ENCODE data around the gene BEST3. TPM values are rescaled to one million over a fixed set of nuclear protein-coding genes. Genes with fewer than 3 reads are reported as not detected.
A peak's percentile ranks its signal among the peaks of the same experiment; 100 is the strongest.

BEST3 gene
- total and polyA plus RNA-seq, 2 experiments from 2014 or later = not detected

DNA sequence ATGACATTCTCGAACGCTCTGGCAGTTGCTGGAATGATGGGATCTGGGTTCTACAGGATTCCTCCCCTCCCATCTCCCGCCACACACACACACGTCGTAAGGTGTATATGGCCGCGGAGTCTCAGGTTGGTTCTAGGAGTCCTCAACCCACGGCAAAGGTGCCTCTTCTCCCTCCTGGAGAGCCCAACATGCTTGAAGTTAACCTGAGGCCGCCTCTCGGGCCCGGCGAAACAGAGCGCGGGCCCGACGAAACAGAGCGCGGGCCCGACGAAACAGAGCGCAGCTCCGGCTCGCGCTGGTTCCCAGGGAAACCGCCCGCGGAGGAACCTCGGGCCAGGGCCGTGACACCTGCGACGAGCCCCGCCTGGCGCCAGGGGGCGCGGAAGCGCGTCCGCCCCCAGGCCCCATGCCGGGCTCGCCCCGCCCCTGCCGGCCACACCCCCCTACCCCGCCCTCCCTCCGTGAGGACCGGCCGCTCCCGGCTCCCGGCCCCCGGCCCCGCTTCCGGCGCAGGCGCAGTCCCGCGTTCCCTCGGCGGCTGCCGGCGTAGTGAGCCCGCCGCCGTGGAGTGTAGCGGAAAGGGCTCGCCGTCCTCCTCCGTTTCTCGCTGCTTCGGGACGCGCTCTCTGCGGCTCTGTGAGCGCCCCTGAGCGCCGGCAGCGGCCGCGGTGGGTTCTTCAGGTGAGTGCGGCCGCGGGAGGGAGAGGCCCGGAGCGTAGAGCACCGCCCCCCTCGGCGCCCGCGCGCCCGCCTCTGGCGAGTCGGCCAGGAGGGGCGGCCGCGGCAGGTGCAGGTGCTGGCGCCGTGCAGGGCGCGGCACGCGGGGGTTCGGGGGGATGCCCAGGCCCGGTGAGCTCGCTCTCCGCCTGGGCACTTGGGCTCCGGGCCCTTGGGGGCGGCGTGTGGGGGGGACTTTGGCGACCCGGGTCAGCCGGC, 39.5 kb upstream of the BEST3 start, which contains the start of gene RAB3IP:
TSS of gene RAB3IP (plus strand) at position 510 of the 936 bp plus-strand sequence. CDS start 16,549 bp downstream, outside the sequence.
- Histone ChIP-seq H3K4me2 (peak within 1 kb of the TSS; percentile 80), H2AFZ (peak within 1 kb of the TSS; percentile 94), H3K79me2 (replicated peaks; ENCODE audit: insufficient read depth) (peaks cover 35% of the 10 kb centered on the region), H3F3A (replicated peaks; ENCODE audit: low read depth) (peaks cover 2% of the 10 kb centered on the region), H3K36me3 (ENCODE audit: insufficient read depth) (no peaks in the 10 kb centered on the region), H3K9me2 (ENCODE audit: insufficient read depth) (no peaks in the 10 kb centered on the region), H3K27ac (ENCODE audit: low read depth) (no peak within 1 kb of the TSS), H3K4me1 (ENCODE audit: insufficient read depth) (peaks cover 8% of the 10 kb centered on the region), H3K27me3 (ENCODE audit: insufficient read depth) (peaks cover 44% of the 10 kb centered on the region), H4K20me1 (replicated peaks; ENCODE audit: insufficient read depth) (peaks cover 22% of the 10 kb centered on the region), H3K4me3 (peak within 1 kb of the TSS; percentile 93)
- H3K36me3 Mint-ChIP-seq (ENCODE audit: low read depth) = no peaks in the 10 kb centered on the region
- H3K27ac Mint-ChIP-seq = 0 out of 2 replicates have a peak within 1 kb of the TSS, but pooled peaks have one; percentile 14
- H3K4me1 Mint-ChIP-seq = peaks cover 11% of the 10 kb centered on the region; the same call in 2 of the 3 replicates
- peaks cover 25% of the 10 kb centered on the region for H3K27me3 Mint-ChIP-seq (ENCODE audit: insufficient read depth, low read depth, poor library complexity)
- ATAC-seq (peak; percentile 85), DNase-seq (ENCODE audit: low spot score) (peak; percentile 89)
- peak within 1 kb of the TSS; percentile 88 for H3K4me3 Mint-ChIP-seq
- H3K9me3 Mint-ChIP-seq = no peaks in the 10 kb centered on the region
- TF ChIP-seq, protein P1, sequence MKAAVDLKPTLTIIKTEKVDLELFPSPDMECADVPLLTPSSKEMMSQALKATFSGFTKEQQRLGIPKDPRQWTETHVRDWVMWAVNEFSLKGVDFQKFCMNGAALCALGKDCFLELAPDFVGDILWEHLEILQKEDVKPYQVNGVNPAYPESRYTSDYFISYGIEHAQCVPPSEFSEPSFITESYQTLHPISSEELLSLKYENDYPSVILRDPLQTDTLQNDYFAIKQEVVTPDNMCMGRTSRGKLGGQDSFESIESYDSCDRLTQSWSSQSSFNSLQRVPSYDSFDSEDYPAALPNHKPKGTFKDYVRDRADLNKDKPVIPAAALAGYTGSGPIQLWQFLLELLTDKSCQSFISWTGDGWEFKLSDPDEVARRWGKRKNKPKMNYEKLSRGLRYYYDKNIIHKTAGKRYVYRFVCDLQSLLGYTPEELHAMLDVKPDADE (IDR thresholded peaks at IDR 0.05) = no peak
- no peak for TF ChIP-seq EZH2phosphoT487 (IDR thresholded peaks at IDR 0.05; ENCODE audit: unreplicated experiment)
- TF ChIP-seq, protein P2, sequence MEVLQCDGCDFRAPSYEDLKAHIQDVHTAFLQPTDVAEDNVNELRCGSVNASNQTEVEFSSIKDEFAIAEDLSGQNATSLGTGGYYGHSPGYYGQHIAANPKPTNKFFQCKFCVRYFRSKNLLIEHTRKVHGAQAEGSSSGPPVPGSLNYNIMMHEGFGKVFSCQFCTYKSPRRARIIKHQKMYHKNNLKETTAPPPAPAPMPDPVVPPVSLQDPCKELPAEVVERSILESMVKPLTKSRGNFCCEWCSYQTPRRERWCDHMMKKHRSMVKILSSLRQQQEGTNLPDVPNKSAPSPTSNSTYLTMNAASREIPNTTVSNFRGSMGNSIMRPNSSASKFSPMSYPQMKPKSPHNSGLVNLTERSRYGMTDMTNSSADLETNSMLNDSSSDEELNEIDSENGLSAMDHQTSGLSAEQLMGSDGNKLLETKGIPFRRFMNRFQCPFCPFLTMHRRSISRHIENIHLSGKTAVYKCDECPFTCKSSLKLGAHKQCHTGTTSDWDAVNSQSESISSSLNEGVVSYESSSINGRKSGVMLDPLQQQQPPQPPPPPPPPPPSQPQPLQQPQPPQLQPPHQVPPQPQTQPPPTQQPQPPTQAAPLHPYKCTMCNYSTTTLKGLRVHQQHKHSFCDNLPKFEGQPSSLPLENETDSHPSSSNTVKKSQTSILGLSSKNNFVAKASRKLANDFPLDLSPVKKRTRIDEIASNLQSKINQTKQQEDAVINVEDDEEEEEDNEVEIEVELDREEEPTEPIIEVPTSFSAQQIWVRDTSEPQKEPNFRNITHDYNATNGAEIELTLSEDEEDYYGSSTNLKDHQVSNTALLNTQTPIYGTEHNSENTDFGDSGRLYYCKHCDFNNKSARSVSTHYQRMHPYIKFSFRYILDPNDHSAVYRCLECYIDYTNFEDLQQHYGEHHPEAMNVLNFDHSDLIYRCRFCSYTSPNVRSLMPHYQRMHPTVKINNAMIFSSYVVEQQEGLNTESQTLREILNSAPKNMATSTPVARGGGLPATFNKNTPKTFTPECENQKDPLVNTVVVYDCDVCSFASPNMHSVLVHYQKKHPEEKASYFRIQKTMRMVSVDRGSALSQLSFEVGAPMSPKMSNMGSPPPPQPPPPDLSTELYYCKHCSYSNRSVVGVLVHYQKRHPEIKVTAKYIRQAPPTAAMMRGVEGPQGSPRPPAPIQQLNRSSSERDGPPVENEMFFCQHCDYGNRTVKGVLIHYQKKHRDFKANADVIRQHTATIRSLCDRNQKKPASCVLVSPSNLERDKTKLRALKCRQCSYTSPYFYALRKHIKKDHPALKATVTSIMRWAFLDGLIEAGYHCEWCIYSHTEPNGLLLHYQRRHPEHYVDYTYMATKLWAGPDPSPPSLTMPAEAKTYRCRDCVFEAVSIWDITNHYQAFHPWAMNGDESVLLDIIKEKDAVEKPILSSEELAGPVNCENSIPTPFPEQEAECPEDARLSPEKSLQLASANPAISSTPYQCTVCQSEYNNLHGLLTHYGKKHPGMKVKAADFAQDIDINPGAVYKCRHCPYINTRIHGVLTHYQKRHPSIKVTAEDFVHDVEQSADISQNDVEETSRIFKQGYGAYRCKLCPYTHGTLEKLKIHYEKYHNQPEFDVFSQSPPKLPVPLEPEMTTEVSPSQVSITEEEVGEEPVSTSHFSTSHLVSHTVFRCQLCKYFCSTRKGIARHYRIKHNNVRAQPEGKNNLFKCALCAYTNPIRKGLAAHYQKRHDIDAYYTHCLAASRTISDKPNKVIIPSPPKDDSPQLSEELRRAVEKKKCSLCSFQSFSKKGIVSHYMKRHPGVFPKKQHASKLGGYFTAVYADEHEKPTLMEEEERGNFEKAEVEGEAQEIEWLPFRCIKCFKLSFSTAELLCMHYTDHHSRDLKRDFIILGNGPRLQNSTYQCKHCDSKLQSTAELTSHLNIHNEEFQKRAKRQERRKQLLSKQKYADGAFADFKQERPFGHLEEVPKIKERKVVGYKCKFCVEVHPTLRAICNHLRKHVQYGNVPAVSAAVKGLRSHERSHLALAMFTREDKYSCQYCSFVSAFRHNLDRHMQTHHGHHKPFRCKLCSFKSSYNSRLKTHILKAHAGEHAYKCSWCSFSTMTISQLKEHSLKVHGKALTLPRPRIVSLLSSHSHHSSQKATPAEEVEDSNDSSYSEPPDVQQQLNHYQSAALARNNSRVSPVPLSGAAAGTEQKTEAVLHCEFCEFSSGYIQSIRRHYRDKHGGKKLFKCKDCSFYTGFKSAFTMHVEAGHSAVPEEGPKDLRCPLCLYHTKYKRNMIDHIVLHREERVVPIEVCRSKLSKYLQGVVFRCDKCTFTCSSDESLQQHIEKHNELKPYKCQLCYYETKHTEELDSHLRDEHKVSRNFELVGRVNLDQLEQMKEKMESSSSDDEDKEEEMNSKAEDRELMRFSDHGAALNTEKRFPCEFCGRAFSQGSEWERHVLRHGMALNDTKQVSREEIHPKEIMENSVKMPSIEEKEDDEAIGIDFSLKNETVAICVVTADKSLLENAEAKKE (CRISPR knock-in tag; IDR thresholded peaks at IDR 0.05) = no peak
- no peak for TF ChIP-seq ZNF331 (CRISPR knock-in tag; IDR thresholded peaks at IDR 0.05; ENCODE audit: low read depth)
- TF ChIP-seq ZNF114 (CRISPR knock-in tag; IDR thresholded peaks at IDR 0.05) = no peak
- TF ChIP-seq, protein P3, sequence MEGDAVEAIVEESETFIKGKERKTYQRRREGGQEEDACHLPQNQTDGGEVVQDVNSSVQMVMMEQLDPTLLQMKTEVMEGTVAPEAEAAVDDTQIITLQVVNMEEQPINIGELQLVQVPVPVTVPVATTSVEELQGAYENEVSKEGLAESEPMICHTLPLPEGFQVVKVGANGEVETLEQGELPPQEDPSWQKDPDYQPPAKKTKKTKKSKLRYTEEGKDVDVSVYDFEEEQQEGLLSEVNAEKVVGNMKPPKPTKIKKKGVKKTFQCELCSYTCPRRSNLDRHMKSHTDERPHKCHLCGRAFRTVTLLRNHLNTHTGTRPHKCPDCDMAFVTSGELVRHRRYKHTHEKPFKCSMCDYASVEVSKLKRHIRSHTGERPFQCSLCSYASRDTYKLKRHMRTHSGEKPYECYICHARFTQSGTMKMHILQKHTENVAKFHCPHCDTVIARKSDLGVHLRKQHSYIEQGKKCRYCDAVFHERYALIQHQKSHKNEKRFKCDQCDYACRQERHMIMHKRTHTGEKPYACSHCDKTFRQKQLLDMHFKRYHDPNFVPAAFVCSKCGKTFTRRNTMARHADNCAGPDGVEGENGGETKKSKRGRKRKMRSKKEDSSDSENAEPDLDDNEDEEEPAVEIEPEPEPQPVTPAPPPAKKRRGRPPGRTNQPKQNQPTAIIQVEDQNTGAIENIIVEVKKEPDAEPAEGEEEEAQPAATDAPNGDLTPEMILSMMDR (conservative IDR thresholded peaks at IDR 0.05; ENCODE audit: low read depth in 2 of 2) = peak in 1 of 2 experiments; percentile 67; a peak in 2 of 4 replicates
- no peak for TF ChIP-seq JUNB (IDR thresholded peaks at IDR 0.05; ENCODE audit: unreplicated experiment)
- TF ChIP-seq CREB1 (CRISPR knock-in tag; IDR thresholded peaks at IDR 0.05; ENCODE audit: low read depth) = peak; percentile 55; the same call in 1 of the 2 replicates
- peak; percentile 89 for TF ChIP-seq POLR2AphosphoS5 (IDR thresholded peaks at IDR 0.05; ENCODE audit: low read depth)
- TF ChIP-seq, protein P4, sequence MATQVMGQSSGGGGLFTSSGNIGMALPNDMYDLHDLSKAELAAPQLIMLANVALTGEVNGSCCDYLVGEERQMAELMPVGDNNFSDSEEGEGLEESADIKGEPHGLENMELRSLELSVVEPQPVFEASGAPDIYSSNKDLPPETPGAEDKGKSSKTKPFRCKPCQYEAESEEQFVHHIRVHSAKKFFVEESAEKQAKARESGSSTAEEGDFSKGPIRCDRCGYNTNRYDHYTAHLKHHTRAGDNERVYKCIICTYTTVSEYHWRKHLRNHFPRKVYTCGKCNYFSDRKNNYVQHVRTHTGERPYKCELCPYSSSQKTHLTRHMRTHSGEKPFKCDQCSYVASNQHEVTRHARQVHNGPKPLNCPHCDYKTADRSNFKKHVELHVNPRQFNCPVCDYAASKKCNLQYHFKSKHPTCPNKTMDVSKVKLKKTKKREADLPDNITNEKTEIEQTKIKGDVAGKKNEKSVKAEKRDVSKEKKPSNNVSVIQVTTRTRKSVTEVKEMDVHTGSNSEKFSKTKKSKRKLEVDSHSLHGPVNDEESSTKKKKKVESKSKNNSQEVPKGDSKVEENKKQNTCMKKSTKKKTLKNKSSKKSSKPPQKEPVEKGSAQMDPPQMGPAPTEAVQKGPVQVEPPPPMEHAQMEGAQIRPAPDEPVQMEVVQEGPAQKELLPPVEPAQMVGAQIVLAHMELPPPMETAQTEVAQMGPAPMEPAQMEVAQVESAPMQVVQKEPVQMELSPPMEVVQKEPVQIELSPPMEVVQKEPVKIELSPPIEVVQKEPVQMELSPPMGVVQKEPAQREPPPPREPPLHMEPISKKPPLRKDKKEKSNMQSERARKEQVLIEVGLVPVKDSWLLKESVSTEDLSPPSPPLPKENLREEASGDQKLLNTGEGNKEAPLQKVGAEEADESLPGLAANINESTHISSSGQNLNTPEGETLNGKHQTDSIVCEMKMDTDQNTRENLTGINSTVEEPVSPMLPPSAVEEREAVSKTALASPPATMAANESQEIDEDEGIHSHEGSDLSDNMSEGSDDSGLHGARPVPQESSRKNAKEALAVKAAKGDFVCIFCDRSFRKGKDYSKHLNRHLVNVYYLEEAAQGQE (IDR thresholded peaks at IDR 0.05; ENCODE audit: unreplicated experiment) = no peak
- no peak for TF ChIP-seq EZH2 (IDR thresholded peaks at IDR 0.05; ENCODE audit: low read depth, unreplicated experiment)
- TF ChIP-seq NANOG (IDR thresholded peaks at IDR 0.05; ENCODE audit: borderline replicate concordance) = no peak
- no peak for TF ChIP-seq STAT1 (IDR thresholded peaks at IDR 0.05; ENCODE audit: unreplicated experiment)

All from GM23338 (cell line).